Neural cell (in vitro differentiated cells): ENCODE measurements around the gene UIMC1. TPM values are rescaled to one million over a fixed set of nuclear protein-coding genes. Genes with fewer than 3 reads are reported as not detected.

Experiments used
- H2AFZ ChIP-seq: fragments of 200-600, 300-800 bp; sonication (generic), shearing (Covaris generic); 2 replicates; pipeline ENCODE4 v1.6.0; 2014; ENCODE audit warnings: low read depth, mild to moderate bottlenecking, antibody characterized with exemption, low read length, moderate library complexity
- H3F3A ChIP-seq: fragments of 200-600 bp; shearing (Covaris generic); 2 replicates; pipeline ENCODE4 v1.6.1; 2016; ENCODE audit warnings: mild to moderate bottlenecking, moderate library complexity, mixed read lengths, antibody characterized with exemption, low read length; ENCODE audit not compliant: insufficient read depth, poor library complexity, severe bottlenecking
- H3K27ac ChIP-seq: fragments of 200-600, 300-800 bp; sonication (generic), shearing (Covaris generic); 2 replicates; pipeline ENCODE4 v1.5.1; 2014; ENCODE audit warnings: mild to moderate bottlenecking, low read length, moderate library complexity
- H3K27me3 ChIP-seq: fragments of 300-800, 200-600 bp; sonication (generic), shearing (Covaris generic); 2 replicates; pipeline ENCODE4 v1.6.0; 2014; ENCODE audit warnings: mild to moderate bottlenecking, low read depth, low read length, moderate library complexity; ENCODE audit not compliant: insufficient read depth
- H3K36me3 ChIP-seq: fragments of 300-800, 200-600 bp; sonication (generic), shearing (Covaris generic); 2 replicates; pipeline ENCODE4 v1.5.1; 2014; ENCODE audit warnings: mild to moderate bottlenecking, antibody characterized with exemption, low read length, moderate library complexity; ENCODE audit not compliant: insufficient read depth
- H3K4me2 ChIP-seq: fragments of 300-800, 200-600 bp; sonication (generic), shearing (Covaris generic); 2 replicates; pipeline ENCODE4 v1.6.0; 2014; ENCODE audit warnings: mild to moderate bottlenecking, low read length
- H3K4me3 ChIP-seq: fragments of 300-800, 200-600 bp; sonication (generic), shearing (Covaris generic); 2 replicates; pipeline ENCODE4 v1.5.1; 2014; ENCODE audit warnings: mild to moderate bottlenecking, low read length, moderate library complexity
- H3K79me2 ChIP-seq: fragments of 200-600 bp; shearing (Covaris generic); replicated peaks from 2 replicates; pipeline ENCODE4 v1.6.0; 2014; ENCODE audit warnings: mild to moderate bottlenecking, low read length, moderate library complexity; ENCODE audit not compliant: insufficient read depth
- H3K9ac ChIP-seq: fragments of 300-800, 200-600 bp; sonication (generic), shearing (Covaris generic); 2 replicates; pipeline ENCODE4 v1.6.1; 2016; ENCODE audit warnings: mild to moderate bottlenecking, low read length, mixed read lengths
- H3K9me2 ChIP-seq: fragments of 200-600 bp; shearing (Covaris generic); 2 replicates; pipeline ENCODE4 v1.6.1; 2016; ENCODE audit warnings: mild to moderate bottlenecking, low read length, mixed read lengths; ENCODE audit not compliant: insufficient read depth
- H3K9me3 ChIP-seq: fragments of 200-600, 300-800 bp; sonication (generic), shearing (Covaris generic); 2 replicates; pipeline ENCODE4 v1.6.1; 2016; ENCODE audit warnings: mild to moderate bottlenecking, mixed run types, low read length, moderate library complexity, mixed read lengths
- H4K20me1 ChIP-seq: fragments of 200-600 bp; shearing (Covaris generic); 2 replicates; pipeline ENCODE4 v1.6.1; 2016; ENCODE audit warnings: mild to moderate bottlenecking, mixed run types; ENCODE audit not compliant: insufficient read depth
- EP300 ChIP-seq: fragments of 450-650 bp; conservative IDR thresholded peaks from 2 replicates; pipeline ENCODE4 v1.6.1; 2014; ENCODE audit warnings: antibody characterized with exemption, mild to moderate bottlenecking, moderate library complexity; ENCODE audit not compliant: poor library complexity, severe bottlenecking
- EZH2 ChIP-seq: fragments of 200-600, 300-800 bp; shearing (Covaris generic), sonication (generic); IDR thresholded peaks from 2 replicates; pipeline ENCODE4 v1.6.1; 2014; ENCODE audit warnings: antibody characterized with exemption, low read length, borderline replicate concordance, mild to moderate bottlenecking; ENCODE audit not compliant: insufficient read depth, poor library complexity, severe bottlenecking
- MXI1 ChIP-seq: fragments of 450-650 bp; conservative IDR thresholded peaks from 2 replicates; pipeline ENCODE4 v1.6.1; 2014; ENCODE audit warnings: antibody characterized with exemption, mild to moderate bottlenecking; ENCODE audit not compliant: poor library complexity, severe bottlenecking
- POLR2AphosphoS5 ChIP-seq: IDR thresholded peaks from 2 replicates; pipeline ENCODE4 v1.6.1; 2012
- RAD21 ChIP-seq: fragments of 450-650 bp; conservative IDR thresholded peaks from 2 replicates; pipeline ENCODE4 v1.6.1; 2014; ENCODE audit warnings: antibody characterized with exemption, mild to moderate bottlenecking, moderate library complexity
- SMC3 ChIP-seq: fragments of 450-650 bp; conservative IDR thresholded peaks from 2 replicates; pipeline ENCODE4 v1.6.1; 2014; ENCODE audit warnings: antibody characterized with exemption, mild to moderate bottlenecking, moderate library complexity; ENCODE audit not compliant: poor library complexity
- TAF1 ChIP-seq: IDR thresholded peaks from 2 replicates; pipeline ENCODE4 v1.6.1; 2012; ENCODE audit warnings: low read depth
- polyA plus RNA-seq: library from polyadenylated mRNA; depleted of rRNA; stranded (reverse); fragments of >200 nt; gene quantifications from 2 replicates; pipeline ENCODE4 v1.2.3, GENCODE V29; 2014
- TF ChIP-seq, protein P1 (sequence below): IDR thresholded peaks from 2 replicates; pipeline ENCODE4 v1.6.1; 2012; ENCODE audit warnings: borderline replicate concordance
- TF ChIP-seq, protein P2 (sequence below): fragments of 450-650 bp; IDR thresholded peaks from 2 replicates; pipeline ENCODE4 v1.5.1; 2014; ENCODE audit warnings: antibody characterized with exemption, mild to moderate bottlenecking, moderate library complexity; ENCODE audit not compliant: poor library complexity, severe bottlenecking

UIMC1 gene
- polyA plus RNA-seq, 1 donor from 2014 or later = 74.0 TPM

DNA sequence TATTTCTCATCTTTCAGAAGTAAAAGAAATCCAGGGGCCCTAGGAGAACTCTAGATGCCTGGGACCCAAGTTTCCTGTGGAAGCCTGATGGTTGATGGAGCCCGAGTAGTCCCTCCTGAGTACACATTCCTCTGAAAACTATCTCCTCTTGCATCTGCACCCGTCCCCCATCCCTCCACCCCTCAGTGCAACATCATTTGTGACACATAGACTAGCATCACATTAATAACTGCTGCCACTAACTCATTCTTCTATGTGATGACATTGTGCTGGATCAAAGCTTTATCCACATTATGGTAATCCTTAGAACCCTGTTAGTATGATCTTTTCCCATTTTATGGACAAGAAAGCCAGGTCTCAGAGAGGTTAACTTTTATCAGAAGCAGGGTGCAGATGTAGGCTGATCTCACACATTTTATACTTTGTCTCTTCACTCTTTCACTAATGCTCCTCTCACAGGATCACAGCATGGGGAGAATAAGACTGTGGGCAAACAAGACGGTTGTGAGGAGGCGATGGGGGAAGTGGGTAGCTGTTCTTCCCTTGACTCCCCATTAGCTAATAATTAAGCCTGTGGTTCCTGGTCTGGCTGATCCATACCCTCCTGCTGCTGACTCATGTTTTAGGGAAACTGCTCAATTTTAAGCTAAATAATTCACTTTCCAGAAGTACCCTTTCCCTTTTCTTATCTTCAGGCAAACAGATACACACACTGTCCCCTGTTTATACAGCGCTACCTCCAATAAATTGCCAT lies 103.5 kb downstream of the UIMC1 start:
- no peak overlapping the region for H3K4me2 ChIP-seq
- no peak overlapping the region for H3K4me3 ChIP-seq
- no peaks in the 10 kb centered on the region for H3K9me3 ChIP-seq
- TF ChIP-seq TAF1 = no peak
- TF ChIP-seq, protein P1, sequence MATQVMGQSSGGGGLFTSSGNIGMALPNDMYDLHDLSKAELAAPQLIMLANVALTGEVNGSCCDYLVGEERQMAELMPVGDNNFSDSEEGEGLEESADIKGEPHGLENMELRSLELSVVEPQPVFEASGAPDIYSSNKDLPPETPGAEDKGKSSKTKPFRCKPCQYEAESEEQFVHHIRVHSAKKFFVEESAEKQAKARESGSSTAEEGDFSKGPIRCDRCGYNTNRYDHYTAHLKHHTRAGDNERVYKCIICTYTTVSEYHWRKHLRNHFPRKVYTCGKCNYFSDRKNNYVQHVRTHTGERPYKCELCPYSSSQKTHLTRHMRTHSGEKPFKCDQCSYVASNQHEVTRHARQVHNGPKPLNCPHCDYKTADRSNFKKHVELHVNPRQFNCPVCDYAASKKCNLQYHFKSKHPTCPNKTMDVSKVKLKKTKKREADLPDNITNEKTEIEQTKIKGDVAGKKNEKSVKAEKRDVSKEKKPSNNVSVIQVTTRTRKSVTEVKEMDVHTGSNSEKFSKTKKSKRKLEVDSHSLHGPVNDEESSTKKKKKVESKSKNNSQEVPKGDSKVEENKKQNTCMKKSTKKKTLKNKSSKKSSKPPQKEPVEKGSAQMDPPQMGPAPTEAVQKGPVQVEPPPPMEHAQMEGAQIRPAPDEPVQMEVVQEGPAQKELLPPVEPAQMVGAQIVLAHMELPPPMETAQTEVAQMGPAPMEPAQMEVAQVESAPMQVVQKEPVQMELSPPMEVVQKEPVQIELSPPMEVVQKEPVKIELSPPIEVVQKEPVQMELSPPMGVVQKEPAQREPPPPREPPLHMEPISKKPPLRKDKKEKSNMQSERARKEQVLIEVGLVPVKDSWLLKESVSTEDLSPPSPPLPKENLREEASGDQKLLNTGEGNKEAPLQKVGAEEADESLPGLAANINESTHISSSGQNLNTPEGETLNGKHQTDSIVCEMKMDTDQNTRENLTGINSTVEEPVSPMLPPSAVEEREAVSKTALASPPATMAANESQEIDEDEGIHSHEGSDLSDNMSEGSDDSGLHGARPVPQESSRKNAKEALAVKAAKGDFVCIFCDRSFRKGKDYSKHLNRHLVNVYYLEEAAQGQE = no peak
- no peak for TF ChIP-seq POLR2AphosphoS5
- TF ChIP-seq EZH2 = no peak
- TF ChIP-seq SMC3 = no peak
- TF ChIP-seq RAD21 = no peak
- TF ChIP-seq, protein P2, sequence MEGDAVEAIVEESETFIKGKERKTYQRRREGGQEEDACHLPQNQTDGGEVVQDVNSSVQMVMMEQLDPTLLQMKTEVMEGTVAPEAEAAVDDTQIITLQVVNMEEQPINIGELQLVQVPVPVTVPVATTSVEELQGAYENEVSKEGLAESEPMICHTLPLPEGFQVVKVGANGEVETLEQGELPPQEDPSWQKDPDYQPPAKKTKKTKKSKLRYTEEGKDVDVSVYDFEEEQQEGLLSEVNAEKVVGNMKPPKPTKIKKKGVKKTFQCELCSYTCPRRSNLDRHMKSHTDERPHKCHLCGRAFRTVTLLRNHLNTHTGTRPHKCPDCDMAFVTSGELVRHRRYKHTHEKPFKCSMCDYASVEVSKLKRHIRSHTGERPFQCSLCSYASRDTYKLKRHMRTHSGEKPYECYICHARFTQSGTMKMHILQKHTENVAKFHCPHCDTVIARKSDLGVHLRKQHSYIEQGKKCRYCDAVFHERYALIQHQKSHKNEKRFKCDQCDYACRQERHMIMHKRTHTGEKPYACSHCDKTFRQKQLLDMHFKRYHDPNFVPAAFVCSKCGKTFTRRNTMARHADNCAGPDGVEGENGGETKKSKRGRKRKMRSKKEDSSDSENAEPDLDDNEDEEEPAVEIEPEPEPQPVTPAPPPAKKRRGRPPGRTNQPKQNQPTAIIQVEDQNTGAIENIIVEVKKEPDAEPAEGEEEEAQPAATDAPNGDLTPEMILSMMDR = no peak
- no peak for TF ChIP-seq EP300
- TF ChIP-seq MXI1 = no peak
- H3F3A ChIP-seq = no peaks in the 10 kb centered on the region
- H3K27me3 ChIP-seq = no peaks in the 10 kb centered on the region
- H3K36me3 ChIP-seq = peaks cover 7% of the 10 kb centered on the region
- H3K9ac ChIP-seq = no peak overlapping the region
- H2AFZ ChIP-seq = no peak overlapping the region
- H4K20me1 ChIP-seq = no peaks in the 10 kb centered on the region
- no peaks in the 10 kb centered on the region for H3K79me2 ChIP-seq
- H3K9me2 ChIP-seq = no peaks in the 10 kb centered on the region
- H3K27ac ChIP-seq = no peak overlapping the region

DNA sequence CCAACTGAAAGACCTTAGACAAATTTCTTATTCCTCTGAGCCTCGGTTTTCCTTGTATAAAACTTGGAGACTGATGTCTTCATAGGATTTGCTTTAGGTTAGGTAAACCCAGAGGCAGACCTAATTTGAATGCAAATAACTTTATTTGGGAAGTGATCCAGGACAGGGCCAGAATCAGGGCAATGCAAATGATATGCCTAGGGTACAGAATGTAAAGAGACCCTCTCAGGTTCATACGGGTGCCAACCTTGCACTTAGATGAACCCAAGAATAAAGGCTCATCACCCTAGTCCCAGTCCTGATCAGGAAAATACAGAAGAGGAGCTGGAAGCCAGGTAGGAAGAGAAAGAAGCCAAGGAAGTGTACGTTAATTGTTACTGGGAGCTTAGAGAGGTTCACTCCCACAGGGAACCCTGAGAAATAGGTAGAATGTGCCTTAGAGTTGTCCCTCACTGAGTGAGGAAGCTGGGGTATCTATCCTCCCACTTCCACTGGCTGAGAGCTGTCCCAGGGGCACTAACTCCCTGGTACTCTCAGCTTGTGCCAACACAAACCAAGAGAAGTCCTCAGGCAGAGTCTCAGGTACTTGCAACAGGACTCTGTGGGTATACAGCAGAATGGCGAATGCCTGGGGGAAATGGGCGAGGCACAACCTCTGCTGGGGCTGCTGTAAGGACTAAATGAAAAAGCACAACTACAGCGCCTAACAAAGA lies 104.3 kb downstream of the UIMC1 start:
- Histone ChIP-seq H3K4me3 (no peak overlapping the region), H3F3A (no peaks in the 10 kb centered on the region), H3K9me2 (no peaks in the 10 kb centered on the region), H3K27ac (no peak overlapping the region), H3K27me3 (no peaks in the 10 kb centered on the region), H4K20me1 (no peaks in the 10 kb centered on the region), H3K79me2 (no peaks in the 10 kb centered on the region), H3K4me2 (no peak overlapping the region), H3K9ac (no peak overlapping the region), H3K9me3 (no peaks in the 10 kb centered on the region), H3K36me3 (no peaks in the 10 kb centered on the region), H2AFZ (no peak overlapping the region)
- TF ChIP-seq POLR2AphosphoS5 (no peak), MXI1 (no peak), TAF1 (no peak)
- TF ChIP-seq, protein P2 = no peak
